NCI-H146 (cell line): ENCODE data around the gene SEC14L1.
"Not testable (repeated sequence)": the region's sequence is repeated elsewhere in the genome, so short reads cannot be mapped to it uniquely, and the experiment has no call there.

Experiments
- DNase-seq: peaks from one replicate; lab custom pipeline; 2025; lab: John Stamatoyannopoulos, UW

Gene SEC14L1

DNA sequence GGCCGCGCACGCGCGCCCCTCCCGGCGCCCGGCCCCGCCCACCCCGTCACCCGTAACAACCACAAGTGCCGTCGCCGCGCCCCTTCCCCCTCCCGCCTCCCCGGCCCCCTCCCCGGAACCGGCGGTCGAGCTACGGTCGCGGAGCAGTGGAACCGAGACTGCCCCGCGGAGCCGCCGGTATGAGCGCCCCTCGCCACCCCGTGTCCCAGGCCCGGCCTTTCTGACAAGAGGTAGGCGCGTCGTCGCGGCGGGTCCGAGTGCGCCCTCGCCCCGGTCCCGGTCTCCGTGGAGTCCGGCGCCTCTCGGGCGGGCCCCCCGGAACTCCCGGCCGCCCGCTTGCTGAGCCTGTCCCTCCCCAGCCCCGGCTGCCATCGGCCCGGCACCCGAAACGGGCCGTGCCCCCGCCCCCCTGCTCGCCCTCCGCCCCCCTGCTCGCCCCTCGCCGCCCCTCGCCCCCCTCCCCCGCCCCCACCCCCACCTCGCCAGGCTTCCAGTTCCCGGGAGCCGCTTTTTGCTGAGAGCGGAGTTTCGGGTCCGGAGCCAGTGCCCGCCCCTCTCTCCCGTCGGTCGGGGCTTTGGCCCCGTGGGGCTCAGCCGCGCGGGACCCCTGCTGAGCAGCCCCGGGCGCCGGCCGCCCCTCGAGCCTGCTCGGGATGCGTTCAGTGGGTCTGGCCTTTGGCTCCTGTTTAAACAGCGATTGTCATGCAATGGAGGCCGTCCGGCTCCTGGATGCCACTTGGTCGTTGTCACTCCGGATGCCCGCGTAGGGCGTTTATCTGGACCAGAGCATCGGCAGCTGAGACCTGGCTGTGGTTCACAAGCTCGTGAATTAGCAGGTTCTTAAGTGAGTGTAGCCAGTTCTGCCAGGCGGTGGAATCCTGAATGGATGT, at the start of gene SEC14L1:
TSS of gene SEC14L1 (plus strand) at position 92 of the 890 bp plus-strand sequence. CDS start 2,628 bp downstream, outside the sequence.
- peak; percentile 76 for DNase-seq

DNA sequence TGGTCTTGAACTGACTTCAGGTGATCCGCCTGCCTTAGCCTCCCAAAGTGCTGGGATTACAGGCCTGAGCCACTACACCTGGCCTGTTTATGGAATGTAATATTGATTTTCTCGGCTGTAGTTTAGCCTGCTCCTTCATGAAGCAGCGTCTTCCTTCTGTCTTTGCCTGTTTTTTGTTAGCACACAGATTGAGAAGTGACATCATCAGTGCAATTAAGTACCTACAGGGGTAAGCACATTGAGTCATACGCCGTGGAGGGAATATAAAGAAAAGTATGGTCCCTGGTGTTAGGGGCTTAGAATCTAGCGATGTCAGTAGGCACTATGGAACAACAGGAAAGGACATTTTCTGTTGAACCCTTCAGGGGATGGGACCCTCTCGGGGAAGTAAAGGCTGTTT, 48.7 kb upstream of the SEC14L1 start:
- no peak for DNase-seq

DNA sequence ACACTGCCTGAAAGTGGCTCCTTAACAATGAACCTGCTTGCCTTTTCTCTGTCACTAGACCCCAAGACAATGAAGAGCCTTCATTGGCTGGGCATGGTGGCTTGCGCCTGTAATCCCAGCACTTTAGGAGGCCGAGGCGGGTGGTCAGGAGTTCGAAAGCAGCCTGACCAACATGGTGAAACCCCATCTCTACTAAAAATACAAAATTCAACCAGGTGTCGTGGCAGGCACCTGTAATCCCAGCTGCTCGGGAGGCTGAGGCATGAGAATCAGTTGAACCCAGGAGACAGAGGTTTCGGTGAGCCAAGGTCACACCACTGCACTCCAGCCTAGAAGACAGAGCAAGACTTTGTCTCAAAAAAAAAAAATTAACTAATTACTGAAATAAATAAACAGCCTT, 45.3 kb upstream of the SEC14L1 start:
- DNase-seq: no peak

DNA sequence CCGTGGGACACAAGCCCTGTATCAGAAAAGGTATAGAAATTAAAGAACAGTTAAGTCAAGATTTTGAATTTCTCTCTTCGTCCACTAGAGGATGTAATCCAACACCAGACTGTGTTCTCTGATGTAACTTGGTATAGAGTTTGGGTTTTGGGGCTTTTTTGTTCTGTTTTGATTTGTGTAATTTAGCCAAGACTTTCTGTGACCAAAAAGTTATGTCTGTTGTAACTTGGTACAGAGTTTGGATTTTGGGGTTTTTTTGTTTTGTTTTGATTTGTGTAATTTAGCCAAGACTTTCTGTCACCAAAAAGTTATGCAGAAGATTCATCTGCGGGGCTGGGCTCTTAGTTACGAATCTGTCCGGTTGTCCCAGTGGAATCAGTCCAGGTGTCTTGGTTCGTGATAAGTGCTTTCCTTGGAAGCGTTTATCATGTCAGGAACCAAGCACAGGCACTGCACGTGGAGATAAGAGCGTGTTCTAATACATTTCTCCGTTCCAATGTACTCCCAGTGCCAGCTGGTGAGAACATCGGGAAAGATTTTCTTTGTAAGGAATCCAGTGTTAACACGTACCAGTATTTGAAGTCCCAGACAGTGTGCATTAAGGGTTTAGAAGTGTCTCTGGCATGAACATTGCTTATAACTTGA, 44.1 kb upstream of the SEC14L1 start:
- no peak for DNase-seq

DNA sequence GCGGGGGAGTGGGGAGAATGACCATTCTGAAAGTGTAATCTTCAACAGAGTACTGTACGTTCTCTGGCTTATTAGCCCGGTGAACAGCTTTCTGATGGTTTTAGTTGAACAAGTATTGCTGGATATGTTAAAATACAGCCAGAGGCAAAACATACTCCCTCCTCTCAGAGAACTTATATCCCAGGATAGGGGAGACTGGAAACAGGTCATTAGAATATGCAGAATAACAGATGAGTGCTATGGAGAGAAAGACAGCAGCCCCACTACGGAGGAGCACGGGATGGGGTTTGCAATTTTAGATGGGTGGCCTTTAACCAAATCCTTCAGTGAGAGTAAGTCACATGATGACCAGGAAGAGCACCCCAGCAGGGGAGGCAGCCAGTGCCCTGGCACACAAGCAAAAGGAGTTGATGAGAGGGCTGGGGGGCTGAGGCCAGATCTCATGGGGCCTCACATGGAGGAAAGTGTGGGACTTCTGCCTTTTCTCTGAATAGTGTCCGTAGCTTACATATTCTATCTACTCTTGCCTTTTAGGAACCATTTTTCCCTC, 43.1 kb upstream of the SEC14L1 start:
- DNase-seq: no peak

DNA sequence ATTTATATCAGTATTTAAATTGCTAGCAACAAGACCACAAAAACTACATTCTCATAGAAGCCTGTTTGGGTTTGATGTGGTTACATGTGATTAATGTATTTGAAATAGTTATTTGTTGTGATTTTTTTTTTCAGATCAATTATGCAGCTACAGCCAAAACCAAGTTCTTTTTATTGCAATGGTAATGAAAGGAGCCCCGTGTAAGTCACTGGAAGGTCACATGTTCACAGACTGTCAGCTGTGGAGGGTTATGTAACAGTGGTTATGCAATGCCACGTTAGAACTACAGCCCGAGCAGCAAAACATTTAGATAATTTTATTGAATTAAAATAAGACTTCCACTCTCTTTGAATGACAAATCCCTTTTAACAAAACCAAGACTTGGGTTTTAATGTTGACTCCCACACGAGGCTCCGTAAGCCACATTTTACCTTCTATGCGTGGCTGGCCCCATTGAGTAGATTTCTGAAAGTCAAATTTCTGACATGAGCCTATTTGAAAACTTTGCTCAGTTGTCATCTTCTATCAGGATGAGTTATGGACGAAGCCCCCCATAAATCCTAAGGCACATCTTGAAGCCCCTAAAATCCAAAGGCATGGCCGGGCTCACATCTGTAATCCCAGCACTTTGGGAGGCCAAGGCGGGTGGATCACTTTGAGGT, 41.8 kb upstream of the SEC14L1 start:
- no peak for DNase-seq

DNA sequence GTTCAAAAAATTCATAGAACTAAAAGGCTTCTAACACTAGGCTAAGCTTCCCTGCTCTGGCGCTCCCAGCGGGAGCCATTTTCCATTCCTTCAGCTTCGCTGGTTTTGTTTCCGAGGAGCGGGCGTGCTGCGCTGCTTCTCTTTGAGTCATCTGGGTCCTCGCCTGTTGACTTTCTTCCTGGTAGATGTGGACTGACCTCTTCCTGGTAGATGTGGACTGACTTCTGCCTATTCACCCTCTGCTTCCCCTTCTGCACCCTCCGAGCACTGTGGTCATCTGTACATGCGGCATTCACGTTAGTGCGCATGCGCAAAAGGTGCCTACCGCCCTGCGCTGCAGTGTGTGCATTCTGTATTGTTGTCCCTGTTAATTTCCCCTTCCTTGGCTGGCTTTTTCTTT, 40.8 kb upstream of the SEC14L1 start:
- DNase-seq: no peak

DNA sequence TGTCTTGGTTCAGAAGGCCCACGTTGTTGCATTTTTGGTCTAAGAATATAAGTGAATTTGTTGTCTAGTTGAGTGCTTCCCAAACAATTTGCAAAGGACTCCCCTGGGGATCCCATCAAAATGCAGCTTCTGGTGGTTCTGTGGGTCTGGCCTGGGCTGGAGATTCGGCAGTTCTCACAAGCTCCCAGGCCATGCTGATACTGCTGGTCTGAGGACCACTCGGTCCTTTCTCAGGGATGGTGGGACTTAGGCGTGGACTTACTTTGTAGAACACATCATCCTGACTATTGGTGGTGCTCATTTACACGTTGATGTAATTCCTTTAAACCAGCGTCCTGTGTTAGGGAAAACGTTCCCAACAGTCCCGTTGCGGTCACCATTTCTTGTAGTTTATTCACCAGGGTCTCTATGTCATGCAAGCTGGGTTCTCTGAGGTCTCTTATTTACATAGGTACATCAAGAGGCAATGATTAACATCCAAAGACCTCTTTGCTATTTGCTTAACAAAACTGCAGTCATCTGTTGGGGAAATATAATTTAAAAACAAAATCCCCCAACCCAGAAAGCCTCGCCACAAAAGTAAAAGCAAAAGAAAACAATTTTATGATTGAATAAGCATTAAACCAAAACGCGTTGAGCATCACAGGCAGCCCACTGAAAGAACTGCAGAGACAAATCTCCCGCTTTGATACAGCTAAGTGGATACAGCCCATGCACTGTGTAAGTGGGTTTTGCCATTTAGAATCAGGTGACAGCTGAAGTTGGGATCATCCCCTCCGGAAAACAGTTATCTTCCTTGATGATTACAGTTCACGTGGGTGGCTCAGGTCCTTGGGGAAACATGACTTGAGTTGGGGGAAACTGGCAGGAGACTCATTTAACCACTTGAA, 39.0 kb upstream of the SEC14L1 start:
- DNase-seq: no peak

DNA sequence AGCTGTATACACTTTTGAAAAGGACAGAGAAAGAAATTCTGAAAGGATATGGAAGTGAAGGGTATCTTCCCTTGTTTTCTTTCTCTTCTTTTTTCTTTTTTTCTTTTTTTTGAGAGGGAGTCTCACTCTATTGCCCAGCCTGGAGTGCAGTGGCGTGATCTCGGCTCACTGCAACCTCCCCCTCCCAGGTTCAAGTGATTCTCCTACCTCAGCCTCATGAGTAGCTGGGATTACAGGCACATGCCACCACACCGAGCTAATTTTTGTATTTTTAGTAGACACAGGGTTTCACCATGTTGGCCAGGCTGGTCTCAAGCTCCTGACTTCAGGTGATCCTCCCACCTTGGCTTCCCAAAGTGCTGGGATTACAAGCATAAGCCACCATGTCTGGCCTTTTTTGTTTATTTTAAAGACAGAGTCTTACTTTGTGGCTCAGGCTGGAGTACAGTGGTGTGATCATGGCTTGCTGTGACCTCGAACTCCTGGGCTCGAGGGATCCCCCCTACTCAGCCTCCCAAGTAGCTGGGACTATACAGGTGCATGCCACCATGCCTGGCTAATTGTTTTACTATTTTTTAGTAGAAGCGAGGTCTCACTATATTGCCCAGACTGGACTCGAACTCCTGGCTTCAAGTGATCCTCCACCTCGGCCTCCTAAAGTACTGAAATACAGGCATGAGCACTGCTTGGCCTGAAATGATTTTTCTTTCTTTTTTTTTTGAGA, 38.2 kb upstream of the SEC14L1 start:
- DNase-seq: not testable (repeated sequence)

DNA sequence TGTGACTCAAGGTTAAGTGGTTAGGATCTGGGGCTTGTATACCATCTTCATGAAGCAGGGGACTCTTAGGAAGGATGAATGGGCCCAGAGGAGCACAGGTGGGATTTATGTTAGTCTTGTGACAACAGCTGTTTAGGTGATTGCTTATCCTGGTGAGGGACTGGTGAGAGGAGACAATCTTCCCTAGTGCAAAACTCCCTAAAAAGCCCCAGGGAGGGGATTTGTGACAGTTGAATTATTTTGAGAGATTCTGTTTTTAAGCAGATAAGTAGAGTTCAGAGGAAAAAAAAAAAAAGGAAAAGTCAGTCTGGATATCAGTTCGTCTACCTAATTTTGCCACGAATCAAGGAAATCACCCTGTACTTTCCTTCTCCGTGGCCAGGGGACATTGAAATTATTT, 35.1 kb upstream of the SEC14L1 start:
- no peak for DNase-seq

DNA sequence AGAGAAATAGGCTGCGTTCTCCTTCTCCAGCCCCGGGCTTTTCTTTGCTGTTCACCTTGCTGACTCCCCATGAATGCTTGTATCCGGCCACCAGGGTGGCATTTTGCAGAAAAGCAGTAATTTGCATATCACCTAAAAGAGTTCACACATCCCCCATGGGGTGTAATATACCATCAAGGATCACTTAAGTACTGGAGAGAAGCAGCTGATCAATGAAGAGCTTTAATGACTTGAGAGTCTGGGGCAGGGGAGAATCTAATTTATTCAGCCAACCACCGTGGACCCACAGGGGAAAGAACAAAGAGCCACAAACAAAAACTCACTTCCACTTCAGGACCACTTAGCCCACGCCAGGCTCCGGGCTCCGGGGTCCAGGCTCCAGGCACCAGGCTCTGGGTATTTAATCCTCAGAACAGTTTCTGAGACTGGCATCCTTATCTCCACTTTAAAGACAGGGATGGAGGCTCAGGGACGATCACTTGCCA, 33.9 kb upstream of the SEC14L1 start:
- DNase-seq: peak; percentile 57

DNA sequence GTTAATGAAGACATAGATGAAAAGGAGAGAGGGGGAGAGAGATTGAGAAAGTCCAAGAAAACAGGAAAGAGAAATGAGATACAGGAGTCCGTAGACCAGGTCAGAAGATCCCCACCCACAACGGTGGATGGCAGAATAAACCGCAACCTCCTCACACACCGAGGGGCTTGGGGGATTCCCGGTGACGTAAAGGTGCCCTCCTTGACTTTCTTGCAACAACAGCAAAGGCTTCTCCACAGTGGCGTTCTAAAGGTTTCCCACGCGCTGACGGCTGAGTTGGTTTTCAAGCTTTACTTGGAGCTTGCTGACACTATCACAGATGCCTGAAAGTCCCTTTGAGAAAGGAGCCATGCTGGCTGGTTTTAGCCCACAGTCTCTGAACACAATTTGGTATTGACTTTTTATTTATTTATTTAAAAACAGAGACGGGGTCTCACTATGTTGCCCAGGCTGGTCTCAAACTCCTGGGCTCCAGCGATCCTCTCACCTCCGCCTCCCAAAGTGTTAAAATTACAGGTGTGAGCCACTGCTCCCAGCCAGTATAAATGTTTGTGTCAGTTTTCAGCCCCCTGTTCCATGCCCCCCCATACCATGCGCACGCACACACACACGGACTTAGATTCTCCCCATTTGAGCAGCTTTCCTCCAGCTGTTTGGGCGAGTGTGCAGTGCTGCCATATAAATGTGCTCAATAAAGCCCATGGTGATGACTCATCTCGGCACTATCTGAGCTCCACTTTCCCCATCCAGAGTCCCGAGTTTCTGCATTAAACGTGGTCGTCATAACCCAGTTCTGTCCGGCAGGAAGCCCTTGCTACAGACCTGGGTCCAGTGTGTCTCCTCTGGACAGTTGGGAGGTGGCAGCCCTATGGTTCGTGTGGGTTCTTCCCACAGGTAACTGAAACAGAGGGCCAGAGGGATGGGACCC, 33.0 kb upstream of the SEC14L1 start:
- no peak for DNase-seq

DNA sequence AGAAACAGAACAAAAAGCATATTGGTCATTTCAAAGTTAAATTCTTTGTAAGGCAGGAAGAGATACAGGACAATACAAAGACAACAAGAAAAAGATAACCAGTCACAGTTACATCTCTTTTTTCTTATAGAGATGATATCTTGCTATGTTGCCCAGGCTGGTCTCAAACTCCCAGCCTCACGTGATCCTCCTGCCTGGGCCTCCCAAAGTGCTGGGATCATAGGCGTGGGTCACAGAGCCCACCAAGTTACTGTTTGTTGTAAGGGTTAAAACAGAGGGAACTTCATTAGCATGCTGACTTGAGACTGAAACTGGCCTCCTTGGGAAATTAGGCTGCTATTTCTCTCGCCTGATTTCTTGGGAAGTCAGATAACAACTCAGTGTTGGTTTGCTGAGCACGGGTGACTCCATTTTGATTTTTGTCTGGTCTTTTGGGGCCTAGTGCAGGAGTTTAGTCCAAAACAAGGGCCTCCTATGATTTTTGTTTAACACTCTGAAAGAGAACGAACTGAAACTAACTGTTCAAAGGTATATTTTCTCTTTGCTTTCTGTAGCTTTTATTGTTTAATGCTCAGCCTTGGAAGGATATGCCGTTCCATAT, 31.5 kb upstream of the SEC14L1 start:
- no peak for DNase-seq

DNA sequence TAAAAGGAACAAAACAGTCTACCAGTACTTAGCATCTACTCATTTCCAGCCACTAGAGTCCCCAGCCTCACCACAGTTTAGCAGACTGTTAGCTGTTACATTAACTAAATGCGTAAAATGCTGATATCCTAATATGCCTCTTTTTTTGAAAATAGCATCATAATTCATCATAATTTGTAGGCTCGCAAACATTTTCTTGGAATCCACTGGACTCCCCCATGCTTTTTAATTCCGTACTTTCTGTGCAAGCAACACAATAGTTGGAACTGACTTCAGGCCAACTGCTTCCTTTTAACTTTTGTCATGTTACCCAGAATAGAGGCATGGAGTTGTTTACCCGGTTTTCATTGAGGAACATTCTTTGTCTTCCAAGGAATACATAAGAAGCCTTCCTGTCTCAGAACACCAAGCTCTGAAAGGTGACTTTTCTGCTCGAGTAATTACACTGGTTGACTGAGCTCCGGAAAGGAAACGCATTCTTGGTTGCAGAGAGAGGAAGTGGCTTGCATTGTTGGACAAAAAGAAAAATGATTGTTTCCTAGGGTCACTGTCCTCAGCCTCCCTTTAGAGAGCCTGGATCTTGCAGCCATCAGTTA, 30.9 kb upstream of the SEC14L1 start:
- no peak for DNase-seq

DNA sequence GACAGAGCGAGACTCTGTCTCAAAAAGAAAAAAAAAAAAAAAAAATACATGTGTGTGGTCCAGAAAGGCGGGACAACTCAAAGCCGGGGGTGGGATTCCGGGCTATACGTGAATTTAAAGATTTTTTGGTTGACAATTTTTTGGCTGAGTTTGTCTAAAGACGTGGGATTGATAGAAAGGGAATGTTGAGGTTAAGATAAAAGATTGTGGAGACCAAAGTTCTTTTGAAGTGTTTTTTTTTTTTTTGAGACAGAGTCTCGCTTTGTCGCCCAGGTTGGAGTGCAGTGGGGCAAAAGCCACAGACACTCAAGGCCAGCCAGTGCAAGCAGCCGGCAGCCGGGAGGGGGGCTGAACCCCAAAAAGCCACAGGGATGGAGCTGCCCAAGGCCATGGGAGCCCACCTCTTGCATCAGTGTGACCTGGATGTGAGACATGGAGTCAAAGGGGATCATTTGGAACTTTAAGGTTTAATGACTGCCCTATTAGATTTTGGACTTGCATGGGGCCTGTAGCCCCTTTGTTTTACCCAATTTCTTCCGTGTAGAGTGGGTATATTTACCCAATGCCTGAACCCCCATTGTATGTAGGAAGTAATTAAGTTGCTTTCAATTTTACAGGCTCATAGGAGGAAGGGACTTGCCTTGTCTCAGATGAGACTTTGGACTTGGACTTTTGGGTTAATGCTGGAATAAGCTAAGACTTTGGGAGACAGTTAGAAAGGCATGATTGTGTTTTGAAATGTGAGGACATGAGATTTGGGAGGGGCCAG, 29.4 kb upstream of the SEC14L1 start:
- not testable (repeated sequence) for DNase-seq

DNA sequence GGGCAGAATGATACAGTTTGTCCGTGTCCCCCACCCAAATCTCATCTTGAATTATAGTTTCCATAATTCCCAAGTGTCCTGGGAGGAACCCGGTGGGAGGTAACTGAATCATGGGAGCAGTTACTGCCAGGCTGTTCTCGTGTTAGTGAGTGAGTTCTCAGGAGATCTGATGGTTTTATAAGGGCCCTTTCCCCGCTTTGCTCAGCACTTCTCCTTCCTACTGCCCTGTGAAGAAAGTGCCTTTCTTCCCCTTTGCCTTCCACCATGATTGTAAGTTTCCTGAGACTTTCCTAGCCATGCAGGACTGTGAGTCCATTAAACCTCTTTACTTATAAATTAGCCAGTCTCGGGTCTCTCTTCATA, 28.9 kb upstream of the SEC14L1 start:
- no peak for DNase-seq

DNA sequence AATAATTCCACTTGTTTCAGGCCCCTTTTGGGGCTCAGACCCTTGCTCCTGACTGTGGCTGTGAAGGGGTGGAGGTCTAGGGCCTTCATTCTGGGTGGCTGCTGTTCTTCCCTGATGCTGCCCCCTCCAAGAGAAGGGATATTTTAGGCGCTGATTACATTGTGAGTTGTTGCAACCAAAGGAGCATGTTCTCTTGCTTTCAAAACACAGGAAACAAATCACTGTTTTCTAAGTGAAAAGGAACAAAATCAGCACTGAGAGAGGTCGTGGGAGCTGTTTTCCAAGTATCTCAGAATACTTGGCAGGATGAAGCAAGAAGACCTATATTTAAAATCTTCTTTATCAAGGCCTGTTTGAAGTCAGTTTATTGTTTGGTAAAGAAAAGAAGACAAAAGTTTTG, 25.3 kb upstream of the SEC14L1 start:
- no peak for DNase-seq

DNA sequence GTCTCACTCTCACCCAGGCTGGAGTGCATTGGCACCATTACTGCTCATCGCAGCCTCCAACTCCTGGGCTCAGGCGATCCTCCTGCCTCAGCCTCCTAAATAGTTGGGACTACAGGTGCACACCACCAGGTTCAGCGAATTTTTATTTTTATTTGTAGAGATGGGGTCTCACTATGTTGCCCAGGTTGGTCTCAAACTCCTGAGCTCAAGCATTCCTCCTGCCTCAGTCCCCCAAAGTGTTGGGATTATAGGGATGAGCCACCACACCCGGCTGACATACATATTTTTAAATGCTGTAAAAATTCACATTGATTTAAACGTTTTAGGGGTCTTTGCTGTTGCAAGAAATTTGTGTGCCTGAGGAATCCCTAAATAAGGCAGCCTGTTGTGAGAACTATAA, 24.8 kb upstream of the SEC14L1 start:
- no peak for DNase-seq
